ENCODE measurements around the gene BCL2L13.

Gene BCL2L13

DNA sequence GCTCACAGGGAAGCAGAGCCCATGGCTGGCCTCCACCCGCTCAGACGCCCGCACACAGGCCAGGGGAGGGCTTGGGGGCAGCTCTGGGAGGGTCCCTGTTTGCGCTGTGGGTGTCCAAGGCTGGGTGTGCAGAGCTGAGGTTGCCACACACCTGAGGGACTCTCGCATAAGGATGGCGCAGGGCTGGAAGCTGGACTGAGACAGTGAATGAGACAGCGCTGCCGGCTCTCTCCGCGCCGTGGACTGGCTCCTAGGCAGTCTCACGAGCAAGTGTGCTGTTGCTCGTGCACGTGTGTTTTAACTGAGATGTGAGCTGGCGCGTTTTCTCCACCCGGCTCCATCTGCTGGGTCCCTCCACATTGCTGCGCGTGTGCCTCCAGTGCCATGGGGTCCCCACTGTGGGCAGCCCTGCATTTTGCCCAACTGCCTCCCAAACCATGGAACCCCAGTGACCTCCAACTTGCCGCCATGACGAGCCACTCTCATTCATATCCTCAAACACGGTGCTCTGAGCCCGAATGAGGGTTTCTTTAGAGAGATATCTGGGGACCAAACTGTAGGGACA, 139.9 kb downstream of the BCL2L13 start:
- no peak overlapping the region for H3K27ac Mint-ChIP-seq
- H3K4me1 Mint-ChIP-seq (ENCODE audit: low read depth): peaks cover 82% of the 10 kb centered on the region
- no peaks in the 10 kb centered on the region for H3K36me3 Mint-ChIP-seq (ENCODE audit: low read depth)
- no peaks in the 10 kb centered on the region for H3K27me3 Mint-ChIP-seq
- no peaks in the 10 kb centered on the region for H3K9me3 Mint-ChIP-seq
- H3K4me3 Mint-ChIP-seq: peak overlapping the region; percentile 92

- H3K36me3 Mint-ChIP-seq (ENCODE audit: low read depth): no peaks in the 10 kb centered on the region
- no peaks in the 10 kb centered on the region for H3K27me3 Mint-ChIP-seq
- peaks cover 80% of the 10 kb centered on the region for H3K4me1 Mint-ChIP-seq (ENCODE audit: low read depth)
- peak overlapping the region; percentile 33 for H3K4me3 Mint-ChIP-seq
- peak overlapping the region; percentile 56 for H3K27ac Mint-ChIP-seq
- no peaks in the 10 kb centered on the region for H3K9me3 Mint-ChIP-seq
Observed at GRCh38 chr22:17779286-17780115, 140.9 kb downstream of the BCL2L13 start.

DNA sequence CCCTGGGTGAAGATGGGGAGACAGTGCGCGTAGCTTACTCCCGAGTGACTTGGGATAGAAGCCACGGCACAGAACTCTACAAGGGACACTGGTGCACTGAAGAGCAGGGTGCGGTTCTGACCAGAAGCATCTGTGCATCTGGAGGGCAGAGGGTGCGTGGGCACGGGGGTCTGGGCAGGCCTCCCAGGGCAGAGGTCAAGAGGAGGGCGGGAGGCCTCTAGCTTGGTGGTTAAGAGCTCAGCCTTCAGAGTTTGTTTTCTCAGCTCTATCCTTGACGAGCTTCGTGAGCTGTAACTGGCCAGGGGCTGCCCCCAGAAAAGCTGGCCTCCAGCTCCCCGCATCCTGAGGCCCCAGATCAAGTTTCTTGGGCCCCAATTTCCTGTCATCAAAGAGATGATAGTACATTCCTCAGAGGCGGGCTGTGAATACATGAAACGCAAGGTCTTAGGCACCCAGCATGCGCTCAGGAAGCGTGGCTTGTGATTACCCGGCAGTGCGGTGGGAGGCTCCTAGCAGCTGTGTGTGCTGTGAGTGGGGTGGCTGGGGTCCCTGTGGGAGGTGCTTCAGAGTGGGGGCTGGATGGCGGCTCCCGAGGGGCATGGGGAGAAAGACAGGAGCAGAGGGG, 141.7 kb downstream of the BCL2L13 start:
- H3K9me3 Mint-ChIP-seq: no peaks in the 10 kb centered on the region
- H3K36me3 Mint-ChIP-seq (ENCODE audit: low read depth): no peaks in the 10 kb centered on the region
- H3K4me1 Mint-ChIP-seq (ENCODE audit: low read depth): peaks cover 72% of the 10 kb centered on the region
- no peak overlapping the region for H3K4me3 Mint-ChIP-seq
- no peaks in the 10 kb centered on the region for H3K27me3 Mint-ChIP-seq
- no peak overlapping the region for H3K27ac Mint-ChIP-seq
